HEK293T (cell line): ENCODE data around the gene MFSD2A.

Source experiments
- BHLHE40 ChIP-seq: fragments of 450-650 bp; IDR thresholded peaks from 2 replicates; pipeline ENCODE4 v1.6.1; 2016; ENCODE audit warnings: mild to moderate bottlenecking, moderate library complexity, borderline replicate concordance
- CTBP1 ChIP-seq: fragments of 450-650 bp; IDR thresholded peaks from 2 replicates; pipeline ENCODE4 v1.6.1; 2016; ENCODE audit warnings: borderline replicate concordance
- FOXK2 ChIP-seq: fragments of 450-650 bp; IDR thresholded peaks from 2 replicates; pipeline ENCODE4 v1.6.1; 2016; ENCODE audit warnings: mild to moderate bottlenecking
- FOXM1 ChIP-seq: fragments of 450-650 bp; IDR thresholded peaks from 2 replicates; pipeline ENCODE4 v1.6.1; 2017; ENCODE audit warnings: mild to moderate bottlenecking, borderline replicate concordance
- HDGF ChIP-seq: fragments of 450-650 bp; IDR thresholded peaks from 2 replicates; pipeline ENCODE4 v1.6.1; 2017; ENCODE audit warnings: antibody characterized with exemption, borderline replicate concordance
- SP1 ChIP-seq: fragments of 450-650 bp; IDR thresholded peaks from 2 replicates; pipeline ENCODE4 v1.6.1; 2017
- TARDBP ChIP-seq: fragments of 450-650 bp; IDR thresholded peaks from 2 replicates; pipeline ENCODE4 v1.6.1; 2016
- ZNF384 ChIP-seq: fragments of 450-650 bp; IDR thresholded peaks from 2 replicates; pipeline ENCODE4 v1.6.1; 2016

DNA sequence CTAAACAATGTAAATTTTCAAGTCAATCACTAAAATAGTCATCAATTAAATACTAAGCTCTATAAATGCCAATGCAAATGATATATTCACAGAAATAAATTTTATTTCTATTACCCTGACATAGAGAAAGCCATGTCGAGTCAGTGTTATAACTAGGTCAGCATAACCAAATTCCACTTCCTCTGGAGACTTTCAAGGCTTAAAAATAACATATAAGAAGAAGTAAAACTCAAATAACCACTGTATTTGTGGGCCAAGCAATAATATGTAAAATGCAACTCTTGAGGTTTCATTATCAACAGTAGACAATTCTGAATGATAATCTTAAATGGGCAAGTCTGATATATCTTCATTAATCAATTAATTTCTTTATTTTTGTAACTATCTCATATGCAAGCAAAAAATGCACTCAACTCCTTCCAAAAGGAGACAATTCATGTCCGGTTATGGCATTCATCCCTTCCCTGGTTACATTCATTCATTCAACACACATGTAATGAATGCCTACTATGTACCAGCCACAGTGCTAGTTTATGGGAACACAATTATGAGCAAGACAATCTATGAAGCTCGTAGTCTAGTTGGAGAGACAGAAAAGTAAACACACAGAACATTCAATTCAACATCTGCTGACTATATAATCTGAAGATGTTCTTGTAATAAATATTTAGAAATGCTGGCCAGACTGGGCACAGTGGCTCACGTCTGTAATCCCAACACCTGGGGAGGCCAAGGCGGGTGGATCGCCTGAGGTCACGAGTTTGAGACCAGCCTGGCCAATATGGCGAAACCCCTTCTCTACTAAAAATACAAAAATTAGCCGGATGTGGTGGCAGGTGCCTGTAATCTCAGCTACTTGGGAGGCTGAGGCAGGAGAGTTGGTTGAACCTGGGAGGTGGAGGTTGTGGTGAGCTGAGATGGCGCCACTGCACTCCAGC is 48.5 kb downstream of the MFSD2A start:
- no peak for TF ChIP-seq TARDBP
- TF ChIP-seq SP1 = no peak
- TF ChIP-seq BHLHE40 = no peak
- no peak for TF ChIP-seq ZNF384
- no peak for TF ChIP-seq FOXM1
- TF ChIP-seq FOXK2 = no peak
- no peak for TF ChIP-seq HDGF
- no peak for TF ChIP-seq CTBP1
